WTC11 (cell line): Measurements from ENCODE around the gene IL17F. TPM values are rescaled to one million over a fixed set of nuclear protein-coding genes. Genes with fewer than 3 reads are reported as not detected.

Source experiments
- ATAC-seq: fragments of 200-7000 bp; cut with Tn5 transposase; 2 replicates; pipeline ENCODE4 v1.10.0; 2021; ENCODE audit warnings: mild to moderate bottlenecking, moderate library complexity
- CTCF ChIA-PET: fragments of 300-600 bp; sonication (Branson Sonifier 250); formaldehyde crosslinking; loops from one replicate; lab custom pipeline; 2021; ENCODE audit warnings: antibody characterized with exemption; lab: Charles Lee
- POLR2A ChIA-PET: fragments of 350-600 bp; sonication (Branson Sonifier 250); formaldehyde crosslinking; loops from one replicate; lab custom pipeline; 2021; ENCODE audit warnings: antibody characterized with exemption; lab: Charles Lee
- DNase-seq: peaks from one replicate; pipeline ENCODE4 v3.0.0; 2021; ENCODE audit warnings: low spot score
- H3K27ac Mint-ChIP-seq: 2 replicates; pipeline ENCODE4 v1.8.0; 2021; ENCODE audit warnings: mixed read lengths
- H3K27me3 Mint-ChIP-seq: 2 replicates; pipeline ENCODE4 v1.8.0; 2021; ENCODE audit warnings: low read depth, mild to moderate bottlenecking, moderate library complexity, mixed read lengths
- H3K36me3 Mint-ChIP-seq: 2 replicates; pipeline ENCODE4 v1.8.0; 2021; ENCODE audit warnings: mixed read lengths
- H3K4me1 Mint-ChIP-seq: 2 replicates; pipeline ENCODE4 v1.8.0; 2022; ENCODE audit warnings: mixed read lengths
- H3K4me3 Mint-ChIP-seq: 2 replicates; pipeline ENCODE4 v1.8.0; 2021; ENCODE audit warnings: mild to moderate bottlenecking, moderate library complexity, mixed read lengths
- H3K9me3 Mint-ChIP-seq: 2 replicates; pipeline ENCODE4 v1.8.0; 2021; ENCODE audit warnings: mixed read lengths
- AR ChIP-seq: fragments of 250-450 bp; sonication (Bioruptor Pico); IDR thresholded peaks from 2 replicates; pipeline ENCODE4 v1.9.0; 2021; ENCODE audit warnings: mild to moderate bottlenecking
- CREM ChIP-seq: sonication (generic); formaldehyde crosslinking; IDR thresholded peaks from 2 replicates; pipeline ENCODE4 v1.8.1; 2022; ENCODE audit warnings: mild to moderate bottlenecking, missing genetic modification reagents, moderate library complexity
- CTCF ChIP-seq: fragments of 200-600 bp; IDR thresholded peaks from 2 replicates; pipeline ENCODE4 v1.8.0; 2022; ENCODE audit warnings: antibody characterized with exemption
- ERG ChIP-seq: fragments of 250-450 bp; sonication (Bioruptor Pico); IDR thresholded peaks from 2 replicates; pipeline ENCODE4 v1.8.0; 2021; ENCODE audit warnings: mild to moderate bottlenecking
- GABPB1 ChIP-seq: sonication (generic); formaldehyde crosslinking; IDR thresholded peaks from 2 replicates; pipeline ENCODE4 v1.8.1; 2023; ENCODE audit warnings: mild to moderate bottlenecking, missing genetic modification reagents
- JUN ChIP-seq: sonication (generic); formaldehyde crosslinking; IDR thresholded peaks from 2 replicates; pipeline ENCODE4 v1.8.0; 2023; ENCODE audit warnings: mild to moderate bottlenecking, missing genetic modification reagents
- MLX ChIP-seq: sonication (generic); formaldehyde crosslinking; IDR thresholded peaks from 2 replicates; pipeline ENCODE4 v1.8.1; 2023; ENCODE audit warnings: mild to moderate bottlenecking, missing genetic modification reagents, moderate library complexity
- NFE2L1 ChIP-seq: sonication (generic); formaldehyde crosslinking; IDR thresholded peaks from 2 replicates; pipeline ENCODE4 v1.8.1; 2023; ENCODE audit warnings: missing genetic modification reagents
- PRRX2 ChIP-seq: fragments of 250-450 bp; sonication (Bioruptor Pico); IDR thresholded peaks from 2 replicates; pipeline ENCODE4 v1.8.0; 2021; ENCODE audit warnings: mild to moderate bottlenecking
- TEAD1 ChIP-seq: sonication (generic); formaldehyde crosslinking; IDR thresholded peaks from 2 replicates; pipeline ENCODE4 v1.8.0; 2022; ENCODE audit warnings: mild to moderate bottlenecking, missing genetic modification reagents
- ZNF232 ChIP-seq: sonication (generic); formaldehyde crosslinking; IDR thresholded peaks from 2 replicates; pipeline ENCODE4 v1.8.0; 2022; ENCODE audit warnings: mild to moderate bottlenecking, missing genetic modification reagents
- ZNF263 ChIP-seq: sonication (generic); formaldehyde crosslinking; IDR thresholded peaks from 2 replicates; pipeline ENCODE4 v1.8.1; 2022; ENCODE audit warnings: low read depth, mild to moderate bottlenecking, moderate library complexity, missing genetic modification reagents
- total RNA-seq: library from RNA; stranded (reverse); gene quantifications from 3 replicates; pipeline ENCODE4 v1.2.3, GENCODE V29; 2021
- TF ChIP-seq, protein P1 (sequence below): sonication (generic); formaldehyde crosslinking; IDR thresholded peaks from 2 replicates; pipeline ENCODE4 v1.8.1; 2022; ENCODE audit warnings: missing genetic modification reagents, borderline replicate concordance

Gene IL17F
- total RNA-seq, 1 experiment from 2014 or later, result not detected

DNA sequence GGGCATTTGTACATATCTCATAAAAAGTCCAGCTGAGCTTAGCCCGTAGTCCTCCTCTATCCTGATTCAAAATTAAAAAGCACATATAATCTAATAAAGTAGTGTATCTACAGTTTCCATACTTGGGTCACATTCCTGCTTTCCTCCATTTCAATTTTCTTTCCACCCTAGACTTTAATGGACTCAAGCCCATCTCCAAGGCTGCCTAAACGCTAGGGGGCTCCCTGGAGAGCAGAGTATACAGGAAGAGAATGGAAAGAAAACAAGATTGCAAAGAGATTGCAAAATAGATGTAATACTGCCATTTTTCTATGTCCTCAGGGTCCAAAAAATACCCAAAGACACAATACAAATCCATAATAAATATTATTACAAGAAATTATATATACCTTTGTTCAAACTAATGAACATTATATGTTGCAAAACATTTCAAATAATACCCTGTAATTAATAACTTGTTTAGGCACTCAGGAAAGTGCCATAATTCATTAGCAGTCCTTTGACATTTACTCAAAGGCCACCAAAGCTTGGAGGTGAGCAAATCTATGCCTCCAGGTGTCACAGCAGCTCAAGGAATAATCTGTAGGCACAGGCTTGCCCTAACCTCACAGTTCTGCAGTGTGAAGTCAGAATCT lies 42.6 kb upstream of the IL17F start:
- ChIA-PET POLR2A (no interaction called here), CTCF (interaction anchor here (0.8 to 3.0 kb wide), 4 partner anchors 66 to 112 kb away, joined by 3 to 30 read pairs (median 12); partner anchors contain the start of gene PAQR8)
- DNase-seq, result peak; percentile 74
- no peaks in the 10 kb centered on the region for H3K9me3 Mint-ChIP-seq
- no peak overlapping the region for H3K4me3 Mint-ChIP-seq
- ATAC-seq, result no peak
- peak overlapping the region; percentile 7; the same call in 1 of the 2 replicates for H3K27ac Mint-ChIP-seq
- H3K27me3 Mint-ChIP-seq, result no peaks in the 10 kb centered on the region
- peaks cover 17% of the 10 kb centered on the region for H3K36me3 Mint-ChIP-seq
- H3K4me1 Mint-ChIP-seq, result peaks cover 19% of the 10 kb centered on the region
- TF ChIP-seq CTCF (peak; percentile 45; the same call in 1 of the 2 replicates), TEAD1 (CRISPR knock-in tag) (no peak), ZNF263 (CRISPR knock-in tag) (no peak), PRRX2 (no peak), ZNF232 (CRISPR knock-in tag) (no peak), AR (CRISPR knock-in tag) (no peak), GABPB1 (CRISPR knock-in tag) (peak; percentile 63), CREM (CRISPR knock-in tag) (no peak)
- TF ChIP-seq, all 79 proteins: peak for 2

- no peaks in the 10 kb centered on the region for H3K27me3 Mint-ChIP-seq
- no peak for TF ChIP-seq CREM (CRISPR knock-in tag)
- no peak for TF ChIP-seq JUN (CRISPR knock-in tag)
- no peak for TF ChIP-seq CTCF
- TF ChIP-seq ZNF263 (CRISPR knock-in tag), result no peak
- TF ChIP-seq NFE2L1 (CRISPR knock-in tag), result no peak
- TF ChIP-seq, protein P1, sequence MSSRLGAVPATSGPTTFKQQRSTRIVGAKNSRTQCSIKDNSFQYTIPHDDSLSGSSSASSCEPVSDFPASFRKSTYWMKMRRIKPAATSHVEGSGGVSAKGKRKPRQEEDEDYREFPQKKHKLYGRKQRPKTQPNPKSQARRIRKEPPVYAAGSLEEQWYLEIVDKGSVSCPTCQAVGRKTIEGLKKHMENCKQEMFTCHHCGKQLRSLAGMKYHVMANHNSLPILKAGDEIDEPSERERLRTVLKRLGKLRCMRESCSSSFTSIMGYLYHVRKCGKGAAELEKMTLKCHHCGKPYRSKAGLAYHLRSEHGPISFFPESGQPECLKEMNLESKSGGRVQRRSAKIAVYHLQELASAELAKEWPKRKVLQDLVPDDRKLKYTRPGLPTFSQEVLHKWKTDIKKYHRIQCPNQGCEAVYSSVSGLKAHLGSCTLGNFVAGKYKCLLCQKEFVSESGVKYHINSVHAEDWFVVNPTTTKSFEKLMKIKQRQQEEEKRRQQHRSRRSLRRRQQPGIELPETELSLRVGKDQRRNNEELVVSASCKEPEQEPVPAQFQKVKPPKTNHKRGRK (CRISPR knock-in tag), result no peak
- no peak for TF ChIP-seq ERG (CRISPR knock-in tag)
- no peak for TF ChIP-seq PRRX2
- TF ChIP-seq MLX, result no peak
- H3K4me3 Mint-ChIP-seq, result no peak overlapping the region
- ChIA-PET POLR2A (interaction anchor here (0.6 to 1.9 kb wide), 15 partner anchors 9 to 377 kb away, joined by 3 to 13 read pairs (median 4); partner anchors contain the start of genes EFHC1 and PAQR8), CTCF (interaction anchor here (0.6 to 3.0 kb wide), 12 partner anchors 14 to 367 kb away, joined by 3 to 30 read pairs (median 4); partner anchors contain the start of gene PAQR8)
- DNase-seq (no peak), ATAC-seq (no peak)
- H3K4me1 Mint-ChIP-seq, result peaks cover 19% of the 10 kb centered on the region
- H3K27ac Mint-ChIP-seq, result no peak overlapping the region
- H3K9me3 Mint-ChIP-seq, result no peaks in the 10 kb centered on the region
- H3K36me3 Mint-ChIP-seq, result peaks cover 31% of the 10 kb centered on the region
Measured at GRCh38 chr6:52285177-52286068, 41.1 kb upstream of the IL17F start.
